Spinal cord (tissue), 10 donors: ENCODE measurements around the gene DNAL4. TPM values are rescaled to one million over a fixed set of nuclear protein-coding genes. Genes with fewer than 3 reads are reported as not detected.

Experiments
- DNase-seq, 6 donors: peaks; one replicate each; pipeline versions ENCODE4 v3.0.0 to v3.0.0-alpha.2; 2013 to 2015; ENCODE audit warnings: low spot score in 6 of 6, low read depth in 4 of 6
- H3K27ac ChIP-seq: one replicate; pipeline ENCODE4 v1.5.1; 2013; ENCODE audit warnings: low read depth, low read length, control low read depth
- H3K27me3 ChIP-seq: one replicate; pipeline ENCODE4 v1.6.1; 2013; ENCODE audit warnings: low read length; ENCODE audit not compliant: control insufficient read depth, insufficient read depth
- H3K36me3 ChIP-seq: one replicate; pipeline ENCODE4 v1.6.1; 2013; ENCODE audit warnings: low read length; ENCODE audit not compliant: control insufficient read depth, insufficient read depth
- H3K4me1 ChIP-seq: one replicate; pipeline ENCODE4 v1.6.1; 2013; ENCODE audit warnings: low read length; ENCODE audit not compliant: control insufficient read depth, insufficient read depth
- H3K4me3 ChIP-seq: one replicate; pipeline ENCODE4 v1.5.1; 2013; ENCODE audit warnings: low read depth, low read length, control low read depth
- H3K9me3 ChIP-seq: one replicate; pipeline ENCODE4 v1.6.1; 2013; ENCODE audit warnings: low read length; ENCODE audit not compliant: control insufficient read depth, insufficient read depth
- WGBS: methylation state at CpG from one replicate; pipeline ENCODE4 v1.1.5; 2013; ENCODE audit warnings: missing lambda C conversion rate; ENCODE audit not compliant: insufficient coverage; 5-methylcytosine and 5-hydroxymethylcytosine counted together
- polyA plus RNA-seq, 2 donors: library from polyadenylated mRNA; unstranded; fragments of 120-200 nt; gene quantifications; one replicate each; pipeline ENCODE4 v1.2.1, GENCODE V29; 2013; ENCODE audit not compliant: insufficient read length in 2 of 2
- total RNA-seq, 2 donors: library from RNA; depleted of rRNA in 1 of 2; stranded (reverse); fragments of 120-200 nt in 1 of 2; fragments of >200 nt in 1 of 2; gene quantifications; one replicate each; pipeline versions ENCODE4 v1.2.3 to v1.2.4, GENCODE V29; 2013 to 2014
- donor health status: healthy.

DNAL4 gene
- total and polyA plus RNA-seq, 4 donors = 9.0 to 31.0 (median 21.6) TPM

DNA sequence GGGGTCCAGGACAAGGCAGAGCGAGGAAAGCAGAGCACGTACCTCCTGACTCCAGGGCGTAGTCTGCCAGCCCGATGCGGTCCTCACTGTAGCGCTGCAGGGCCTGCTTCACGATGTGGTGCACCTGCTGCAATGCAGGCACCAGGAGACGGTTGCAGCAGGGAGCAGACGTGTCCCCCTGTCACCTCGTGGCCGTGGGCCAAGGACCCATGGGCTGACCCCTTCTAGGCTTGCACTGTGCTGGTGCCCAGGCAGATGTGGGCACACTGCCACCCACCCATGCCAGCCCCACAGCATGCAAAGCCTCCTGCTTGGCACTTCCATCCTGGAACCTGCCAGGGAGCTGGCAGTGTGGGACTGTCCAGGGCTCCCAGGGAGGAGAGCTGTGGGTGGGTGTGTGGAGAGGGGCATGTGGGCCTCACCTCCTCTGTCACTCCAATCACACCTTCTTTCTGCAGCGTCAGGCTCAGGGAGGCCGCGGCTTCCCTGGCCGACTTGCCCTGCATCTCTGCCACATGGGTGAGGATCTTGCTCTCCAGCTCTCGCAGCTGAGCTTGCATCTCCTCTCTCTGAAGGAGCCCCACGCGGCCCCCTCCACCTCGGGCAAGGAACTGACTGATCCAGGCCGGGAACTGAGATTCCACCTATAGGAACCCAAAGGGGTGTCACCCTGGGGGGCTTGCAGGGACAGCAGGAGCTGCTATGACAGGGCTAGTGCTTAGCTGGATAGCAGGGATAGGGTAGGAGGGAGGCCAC is 54.5 kb downstream of the DNAL4 start:
- Histone ChIP-seq H3K4me1 (peaks cover 10% of the 10 kb centered on the region), H3K36me3 (peaks cover 100% of the 10 kb centered on the region), H3K27me3 (no peaks in the 10 kb centered on the region), H3K27ac (no peak overlapping the region), H3K9me3 (no peaks in the 10 kb centered on the region), H3K4me3 (no peak overlapping the region)
- WGBS = 91% methylated on average over 19 of the region's 20 CpGs
- no peak for DNase-seq

DNA sequence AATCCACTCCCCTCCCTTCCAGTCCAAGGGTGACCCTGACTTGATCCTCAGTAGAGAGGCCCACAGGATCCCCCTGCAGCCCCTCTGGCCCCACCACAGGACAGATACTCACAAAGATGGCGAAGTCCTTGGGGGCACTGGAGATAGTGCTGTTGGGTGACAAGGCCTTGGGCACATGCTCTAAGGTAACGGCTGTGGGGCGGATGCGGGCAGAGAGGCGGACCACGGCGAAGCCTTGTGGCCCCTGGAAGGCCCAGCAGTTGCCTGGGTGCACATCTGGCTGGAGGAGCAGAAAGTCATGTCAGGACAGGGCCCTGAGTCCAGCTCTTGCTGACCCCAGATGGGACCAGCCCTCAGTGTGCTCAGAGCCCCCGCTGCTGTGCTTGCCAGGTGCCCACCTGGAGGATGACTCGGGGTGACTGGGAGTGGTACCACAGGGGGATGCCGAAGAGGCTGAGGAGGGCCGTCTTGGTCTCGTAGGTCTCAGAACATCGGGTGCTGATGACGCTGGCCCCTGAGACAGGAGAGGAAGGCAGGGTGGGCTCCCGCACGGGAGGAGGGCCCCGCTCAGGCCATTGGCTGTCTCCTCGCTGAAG is 55.4 kb downstream of the DNAL4 start:
- WGBS = 97% methylated on average over 18 of the region's 18 CpGs
- Histone ChIP-seq H3K9me3 (no peaks in the 10 kb centered on the region), H3K4me1 (peaks cover 19% of the 10 kb centered on the region), H3K27ac (no peak overlapping the region), H3K27me3 (no peaks in the 10 kb centered on the region), H3K36me3 (peaks cover 100% of the 10 kb centered on the region), H3K4me3 (no peak overlapping the region)
- no peak for DNase-seq

DNA sequence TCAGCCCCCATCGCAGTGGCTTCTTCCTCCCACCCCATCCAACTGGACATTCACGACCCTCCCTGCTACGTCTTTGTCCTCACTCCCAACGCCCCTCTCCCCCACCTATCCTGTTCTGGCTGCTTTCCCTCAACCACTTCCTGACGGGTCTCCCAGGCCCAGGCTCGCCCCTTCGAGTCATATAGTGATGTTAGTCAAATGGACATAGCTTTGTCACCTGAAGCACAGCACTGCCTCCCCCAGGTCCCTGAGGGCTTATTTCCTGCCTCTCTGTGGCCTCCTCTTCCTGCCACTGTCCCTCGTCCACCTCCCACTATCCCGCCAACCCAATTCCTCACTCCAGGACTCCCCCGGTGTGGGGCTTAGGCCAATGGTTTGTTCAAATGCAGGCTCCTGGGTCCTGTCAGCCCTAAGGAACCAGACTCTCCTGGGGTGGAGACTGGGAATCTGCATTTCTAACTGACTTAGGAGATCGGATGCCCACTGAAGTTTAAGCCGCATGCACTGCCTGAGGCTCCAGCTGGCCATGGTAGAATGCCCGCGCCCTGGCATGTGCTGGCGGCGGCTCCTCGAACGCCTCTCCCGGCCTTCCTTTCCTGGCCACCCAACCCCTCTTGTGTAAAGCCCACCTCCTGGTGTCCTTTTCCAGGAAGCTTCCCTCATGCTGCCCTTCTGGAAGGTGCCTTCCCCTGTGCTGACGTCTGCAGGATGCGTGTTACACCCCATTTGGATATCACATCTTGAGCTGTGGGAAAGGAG is 56.5 kb downstream of the DNAL4 start:
- Histone ChIP-seq H3K27me3 (no peaks in the 10 kb centered on the region), H3K4me1 (peaks cover 28% of the 10 kb centered on the region), H3K9me3 (no peaks in the 10 kb centered on the region), H3K36me3 (peaks cover 98% of the 10 kb centered on the region), H3K4me3 (no peak overlapping the region), H3K27ac (no peak overlapping the region)
- WGBS = 85% methylated on average over 16 of the region's 21 CpGs
- DNase-seq = no peak

DNA sequence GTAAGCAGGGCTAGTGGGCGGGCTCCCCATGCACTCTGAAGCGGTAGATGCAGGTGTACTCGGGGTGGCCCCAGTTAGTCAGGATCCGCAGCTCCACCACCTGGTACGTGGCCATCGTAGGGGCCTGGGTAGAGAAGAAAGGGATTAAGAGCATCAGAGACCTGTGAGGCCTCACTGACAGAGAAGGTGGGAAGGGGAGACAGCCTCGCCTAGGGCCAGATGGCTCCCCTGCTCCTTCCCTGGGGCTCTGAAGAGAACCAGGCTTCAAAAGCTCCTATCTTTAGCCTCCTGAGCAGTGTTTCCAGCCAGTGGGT is 57.7 kb downstream of the DNAL4 start:
- no peak for DNase-seq
- 89% methylated on average over 7 of the region's 7 CpGs for WGBS
- Histone ChIP-seq H3K36me3 (peaks cover 98% of the 10 kb centered on the region), H3K27me3 (no peaks in the 10 kb centered on the region), H3K9me3 (no peaks in the 10 kb centered on the region), H3K4me1 (peaks cover 34% of the 10 kb centered on the region), H3K27ac (no peak overlapping the region), H3K4me3 (no peak overlapping the region)

DNA sequence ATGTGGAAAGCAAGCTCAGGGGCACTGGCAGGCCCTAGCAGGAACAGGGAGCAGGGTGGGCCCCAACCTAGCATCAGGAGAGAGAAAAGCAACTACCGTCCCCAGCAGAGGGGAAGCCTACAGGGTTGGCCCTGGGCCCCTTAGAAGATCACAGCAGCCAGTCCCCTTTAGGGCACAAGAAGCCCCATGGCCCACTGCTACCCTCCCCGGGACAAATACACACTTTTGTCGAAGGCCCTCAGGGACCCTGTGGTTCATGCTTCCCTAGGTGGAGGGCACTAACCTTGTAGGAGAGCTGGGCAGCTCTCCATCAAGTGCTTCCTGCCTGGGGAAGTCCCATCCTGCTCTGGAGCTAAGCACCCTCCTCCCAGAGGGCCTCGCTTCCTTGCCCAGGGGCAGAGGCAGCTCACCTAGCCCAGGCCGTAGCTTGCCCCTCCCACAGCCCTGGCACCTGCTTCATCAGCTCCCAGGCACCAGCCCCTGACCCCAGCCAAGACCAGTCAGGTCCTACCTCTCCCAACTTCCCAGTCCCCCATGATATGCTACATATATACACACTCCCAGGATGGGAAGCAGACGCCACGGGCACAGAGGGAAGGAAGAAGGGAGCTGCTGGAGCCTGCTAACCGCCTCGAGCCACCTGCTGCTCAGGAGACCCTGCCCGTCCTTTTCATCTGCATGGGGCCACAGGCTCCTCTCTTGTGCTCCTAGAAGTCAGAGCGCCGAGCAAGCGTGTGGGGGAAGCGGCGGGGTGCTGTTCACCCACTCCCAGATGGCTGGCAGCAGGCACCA is 58.3 kb downstream of the DNAL4 start:
- Histone ChIP-seq H3K4me1 (peaks cover 31% of the 10 kb centered on the region), H3K4me3 (no peak overlapping the region), H3K9me3 (no peaks in the 10 kb centered on the region), H3K36me3 (peaks cover 98% of the 10 kb centered on the region), H3K27ac (no peak overlapping the region), H3K27me3 (no peaks in the 10 kb centered on the region)
- no peak for DNase-seq
- 83% methylated on average over 14 of the region's 15 CpGs for WGBS

DNA sequence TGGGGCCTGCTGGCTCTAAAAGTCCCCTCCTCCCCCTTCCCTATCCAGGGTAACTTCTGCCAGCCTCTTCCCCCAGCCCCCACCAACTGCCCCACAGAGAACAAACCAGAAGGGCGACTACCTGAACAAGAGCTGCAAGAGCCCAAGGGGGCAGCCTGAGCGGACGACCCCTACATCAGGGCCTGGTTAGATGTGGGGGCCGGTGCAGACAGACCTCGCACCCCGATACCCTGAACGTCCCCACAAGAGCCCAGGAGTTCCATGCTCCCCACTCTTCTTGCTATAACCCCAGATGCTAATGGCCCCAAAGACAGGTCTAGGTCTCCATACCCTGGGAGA is 58.8 kb downstream of the DNAL4 start:
- WGBS = 99% methylated on average over 7 of the region's 7 CpGs

DNA sequence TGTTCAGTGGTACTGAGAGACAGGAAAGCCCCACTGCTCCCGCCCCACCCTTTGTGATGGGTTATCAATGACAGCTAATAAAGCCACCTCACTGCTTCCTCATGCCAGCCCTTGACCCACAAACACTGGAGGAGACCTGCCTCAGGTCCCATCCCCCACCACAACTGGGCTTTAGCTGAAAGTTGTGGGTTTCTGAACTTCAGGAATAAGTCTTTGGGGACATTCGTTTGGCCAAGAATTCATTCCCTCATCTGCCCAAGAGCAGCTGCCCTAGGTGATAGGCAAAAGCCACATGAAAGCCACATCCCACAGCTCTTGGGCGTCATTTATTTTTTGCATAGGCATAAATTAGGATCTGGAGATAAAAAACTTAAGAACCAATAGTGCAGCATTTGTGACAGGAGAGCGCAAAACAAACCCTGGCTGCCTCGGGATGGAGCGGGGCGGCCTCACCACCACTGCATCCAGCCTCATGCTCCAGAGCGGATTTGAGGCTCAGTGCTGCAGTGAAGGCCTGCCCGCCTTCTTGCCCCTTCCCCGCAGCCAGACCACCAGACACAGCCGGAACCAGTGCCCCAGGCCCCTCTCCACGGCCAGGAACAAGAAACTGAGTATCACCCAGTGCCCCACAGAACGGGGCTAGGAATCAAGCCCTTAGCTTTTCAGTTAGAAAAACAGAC is 59.4 kb downstream of the DNAL4 start:
- Histone ChIP-seq H3K27ac (peak overlapping the region; percentile 52), H3K36me3 (peaks cover 98% of the 10 kb centered on the region), H3K27me3 (no peaks in the 10 kb centered on the region), H3K9me3 (no peaks in the 10 kb centered on the region), H3K4me3 (no peak overlapping the region), H3K4me1 (peaks cover 26% of the 10 kb centered on the region)
- WGBS = 94% methylated on average over 9 of the region's 13 CpGs
- no peak for DNase-seq

More for the DNA sequence above, 58.8 kb downstream of the DNAL4 start:
- Histone ChIP-seq H3K27me3 (no peaks in the 10 kb centered on the region), H3K4me1 (peaks cover 26% of the 10 kb centered on the region), H3K4me3 (no peak overlapping the region), H3K9me3 (no peaks in the 10 kb centered on the region), H3K36me3 (peaks cover 98% of the 10 kb centered on the region), H3K27ac (no peak overlapping the region)
- DNase-seq = no peak

DNA sequence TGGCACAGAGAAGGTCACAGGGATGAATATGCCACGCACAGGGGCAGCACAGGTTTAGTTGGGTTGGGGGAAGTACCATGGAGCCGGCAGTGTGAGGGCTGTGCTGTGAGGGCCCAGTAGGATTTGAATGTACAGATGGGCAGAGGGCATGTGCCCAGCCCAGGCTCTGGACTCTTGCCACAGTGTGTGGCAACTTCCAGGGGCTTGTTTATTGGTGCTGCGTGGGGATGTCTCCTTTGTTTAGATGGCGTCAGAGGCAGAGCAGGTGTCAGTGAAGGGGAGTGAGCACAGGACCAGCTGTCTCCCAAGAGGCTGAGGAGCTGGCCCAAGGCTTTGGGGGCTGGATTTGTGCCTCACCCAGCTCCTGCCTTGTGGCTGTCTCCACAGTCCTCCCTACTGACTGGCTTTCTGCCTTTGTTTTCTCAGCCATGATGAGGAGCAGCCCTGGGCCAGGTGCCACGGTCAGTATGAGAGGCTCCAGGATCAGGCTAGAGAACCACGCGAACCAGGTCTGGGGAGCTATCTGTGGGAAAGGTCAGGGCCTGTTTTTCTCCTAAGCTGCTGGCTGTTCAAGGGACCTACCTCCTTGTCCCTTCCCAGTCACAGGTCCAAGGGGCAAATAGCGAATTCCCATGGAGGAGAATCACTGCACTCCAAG is 60.1 kb downstream of the DNAL4 start:
- Histone ChIP-seq H3K4me3 (no peak overlapping the region), H3K36me3 (peaks cover 98% of the 10 kb centered on the region), H3K9me3 (no peaks in the 10 kb centered on the region), H3K27ac (peak overlapping the region; percentile 52), H3K27me3 (no peaks in the 10 kb centered on the region), H3K4me1 (peaks cover 33% of the 10 kb centered on the region)
- DNase-seq = peak in 2 of 6 donors; percentile 64 to 82
- 28% methylated on average over 6 of the region's 8 CpGs for WGBS

DNA sequence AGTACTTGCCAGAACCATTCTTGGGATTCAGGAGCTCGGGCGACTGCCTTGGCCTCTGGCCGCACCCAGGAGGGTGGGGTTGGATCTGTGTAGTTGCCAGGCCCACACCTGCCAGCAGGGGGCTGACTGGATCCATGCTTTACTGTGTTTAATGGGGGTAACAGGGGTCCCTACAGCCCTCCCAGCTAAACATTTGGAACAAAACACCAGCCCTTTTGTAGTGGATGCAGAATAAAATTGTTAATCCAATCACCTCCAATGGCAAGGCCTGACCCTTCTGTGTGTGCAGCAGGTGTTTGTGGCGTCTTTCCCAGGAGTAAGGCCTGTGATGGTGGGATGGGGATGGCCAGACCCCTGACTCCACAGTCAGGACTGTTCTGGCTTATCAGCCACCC is 60.6 kb downstream of the DNAL4 start:
- WGBS = 100% methylated on average over 1 of the region's 4 CpGs
- Histone ChIP-seq H3K4me1 (peaks cover 35% of the 10 kb centered on the region), H3K27me3 (no peaks in the 10 kb centered on the region), H3K4me3 (no peak overlapping the region), H3K9me3 (no peaks in the 10 kb centered on the region), H3K27ac (peak overlapping the region; percentile 45), H3K36me3 (peaks cover 98% of the 10 kb centered on the region)
- peak in 2 of 6 donors; percentile 70 to 72 for DNase-seq
